ENCODE data around the gene KPTN.

DNA sequence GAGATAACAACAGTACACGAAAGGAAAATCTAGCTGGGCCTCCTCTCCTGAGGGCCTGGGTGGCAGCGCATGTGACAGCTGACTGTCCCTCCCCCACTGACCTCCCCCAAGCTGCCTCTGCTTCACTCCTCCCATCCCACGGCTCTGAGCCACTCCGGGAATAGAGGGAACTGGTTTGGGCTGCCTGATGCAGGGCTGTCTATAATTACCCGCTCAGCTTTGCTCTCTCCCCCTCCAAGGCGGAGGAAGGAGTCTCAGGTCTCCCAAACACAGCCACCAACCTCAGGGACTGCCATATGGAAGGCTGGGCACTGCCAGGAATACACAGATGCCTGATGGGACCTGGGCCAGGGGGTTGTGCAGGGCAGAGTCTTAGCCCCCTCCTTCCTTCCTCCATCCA, 23.0 kb upstream of the KPTN start:
- TF ChIP-seq, protein P1, sequence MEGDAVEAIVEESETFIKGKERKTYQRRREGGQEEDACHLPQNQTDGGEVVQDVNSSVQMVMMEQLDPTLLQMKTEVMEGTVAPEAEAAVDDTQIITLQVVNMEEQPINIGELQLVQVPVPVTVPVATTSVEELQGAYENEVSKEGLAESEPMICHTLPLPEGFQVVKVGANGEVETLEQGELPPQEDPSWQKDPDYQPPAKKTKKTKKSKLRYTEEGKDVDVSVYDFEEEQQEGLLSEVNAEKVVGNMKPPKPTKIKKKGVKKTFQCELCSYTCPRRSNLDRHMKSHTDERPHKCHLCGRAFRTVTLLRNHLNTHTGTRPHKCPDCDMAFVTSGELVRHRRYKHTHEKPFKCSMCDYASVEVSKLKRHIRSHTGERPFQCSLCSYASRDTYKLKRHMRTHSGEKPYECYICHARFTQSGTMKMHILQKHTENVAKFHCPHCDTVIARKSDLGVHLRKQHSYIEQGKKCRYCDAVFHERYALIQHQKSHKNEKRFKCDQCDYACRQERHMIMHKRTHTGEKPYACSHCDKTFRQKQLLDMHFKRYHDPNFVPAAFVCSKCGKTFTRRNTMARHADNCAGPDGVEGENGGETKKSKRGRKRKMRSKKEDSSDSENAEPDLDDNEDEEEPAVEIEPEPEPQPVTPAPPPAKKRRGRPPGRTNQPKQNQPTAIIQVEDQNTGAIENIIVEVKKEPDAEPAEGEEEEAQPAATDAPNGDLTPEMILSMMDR (conservative IDR thresholded peaks at IDR 0.05 in 1 of 2, IDR thresholded peaks at IDR 0.05 in 1 of 2; ENCODE audit: low read depth in 1 of 2, low read length in 2 of 2), result no peak
- TF ChIP-seq EZH2 (IDR thresholded peaks at IDR 0.05; ENCODE audit: low read length, missing control alignments), result no peak

Measured in fibroblast of lung (primary cell).